Esophagus muscularis mucosa (tissue), 4 donors: ENCODE measurements around the gene CBFA2T3.

Experiments
- EP300 ChIP-seq: sonication (generic); formaldehyde crosslinking; IDR thresholded peaks from one replicate; pipeline ENCODE4 v1.6.1; 2017; ENCODE audit warnings: antibody characterized with exemption
- POLR2A ChIP-seq: fragments of 450-650 bp; IDR thresholded peaks from one replicate; pipeline ENCODE4 v1.6.1; 2017; ENCODE audit warnings: antibody characterized with exemption, moderate library complexity, mild to moderate bottlenecking, low read depth
- TF ChIP-seq, protein P1 (sequence below), 3 experiments: fragments of 200-600 bp in 2 of 3; fragments of 450-650 bp in 1 of 3; sonication (generic) in 2 of 3; IDR thresholded peaks; one replicate each; pipeline ENCODE4 v1.5.1; 2017 to 2019; ENCODE audit warnings: antibody characterized with exemption in 3 of 3, mild to moderate bottlenecking in 2 of 3, moderate library complexity in 1 of 3

DNA sequence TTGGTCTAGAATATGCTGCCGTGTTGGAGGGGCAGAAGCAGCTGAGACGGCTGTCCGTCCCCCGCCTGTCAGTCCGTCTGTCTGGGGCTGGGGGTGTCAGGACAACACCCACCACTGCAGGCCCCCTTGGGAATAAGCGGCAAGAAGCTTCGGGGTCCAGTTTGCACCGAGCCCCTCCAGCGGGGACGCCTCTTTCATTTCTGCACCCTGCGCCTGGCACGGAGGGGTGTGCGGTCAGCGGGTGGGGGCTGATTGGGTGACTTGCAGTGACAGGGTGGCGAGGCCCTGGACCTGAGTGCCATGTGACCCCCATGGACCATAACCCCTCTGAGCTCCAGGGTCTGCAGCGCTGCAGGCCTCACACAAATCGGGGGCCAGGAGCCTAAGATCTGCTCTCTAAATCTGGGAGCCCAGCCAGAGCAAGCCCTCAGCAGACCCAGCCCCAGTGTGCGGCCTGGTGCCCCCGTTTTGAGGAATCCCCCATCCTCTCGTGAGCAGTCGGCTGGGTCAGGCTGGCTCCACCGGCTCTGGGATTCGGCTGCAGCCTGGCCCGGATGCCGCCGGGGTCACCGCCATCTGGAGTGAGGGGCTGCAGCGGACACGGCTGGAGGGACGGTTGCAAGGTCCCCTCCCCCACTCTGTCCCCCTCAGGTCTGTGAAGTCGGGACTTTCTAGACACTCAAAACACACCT is 8.3 kb downstream of the CBFA2T3 start:
- TF ChIP-seq, protein P1, sequence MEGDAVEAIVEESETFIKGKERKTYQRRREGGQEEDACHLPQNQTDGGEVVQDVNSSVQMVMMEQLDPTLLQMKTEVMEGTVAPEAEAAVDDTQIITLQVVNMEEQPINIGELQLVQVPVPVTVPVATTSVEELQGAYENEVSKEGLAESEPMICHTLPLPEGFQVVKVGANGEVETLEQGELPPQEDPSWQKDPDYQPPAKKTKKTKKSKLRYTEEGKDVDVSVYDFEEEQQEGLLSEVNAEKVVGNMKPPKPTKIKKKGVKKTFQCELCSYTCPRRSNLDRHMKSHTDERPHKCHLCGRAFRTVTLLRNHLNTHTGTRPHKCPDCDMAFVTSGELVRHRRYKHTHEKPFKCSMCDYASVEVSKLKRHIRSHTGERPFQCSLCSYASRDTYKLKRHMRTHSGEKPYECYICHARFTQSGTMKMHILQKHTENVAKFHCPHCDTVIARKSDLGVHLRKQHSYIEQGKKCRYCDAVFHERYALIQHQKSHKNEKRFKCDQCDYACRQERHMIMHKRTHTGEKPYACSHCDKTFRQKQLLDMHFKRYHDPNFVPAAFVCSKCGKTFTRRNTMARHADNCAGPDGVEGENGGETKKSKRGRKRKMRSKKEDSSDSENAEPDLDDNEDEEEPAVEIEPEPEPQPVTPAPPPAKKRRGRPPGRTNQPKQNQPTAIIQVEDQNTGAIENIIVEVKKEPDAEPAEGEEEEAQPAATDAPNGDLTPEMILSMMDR (IDR thresholded peaks at IDR 0.05) = no peak
- no peak for TF ChIP-seq POLR2A
- no peak for TF ChIP-seq EP300
